ENCODE data around the gene MRPL57.
"Not testable (repeated sequence)": the region's sequence is repeated elsewhere in the genome, so short reads cannot be mapped to it uniquely, and the experiment has no call there.

DNA sequence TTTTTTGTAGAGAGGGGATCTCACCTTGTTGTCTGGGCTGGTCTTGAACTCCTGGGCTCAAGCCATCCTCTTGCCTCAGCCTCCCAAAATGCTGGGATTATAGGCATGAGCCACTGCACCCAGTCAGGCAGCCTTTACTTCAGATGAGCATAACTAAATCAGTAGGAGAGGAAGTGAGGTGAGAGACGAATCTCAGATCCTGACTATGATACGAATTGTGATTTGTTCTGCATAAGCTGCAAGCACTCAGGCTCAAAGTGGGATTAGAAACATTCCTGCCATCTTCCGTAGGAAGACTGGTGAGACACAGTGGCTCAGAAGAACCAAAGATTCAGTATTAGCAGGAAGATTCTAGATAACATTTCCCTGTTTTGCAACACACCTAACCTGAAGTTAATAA lies 43.3 kb downstream of the MRPL57 start:
- TF ChIP-seq, protein P1, sequence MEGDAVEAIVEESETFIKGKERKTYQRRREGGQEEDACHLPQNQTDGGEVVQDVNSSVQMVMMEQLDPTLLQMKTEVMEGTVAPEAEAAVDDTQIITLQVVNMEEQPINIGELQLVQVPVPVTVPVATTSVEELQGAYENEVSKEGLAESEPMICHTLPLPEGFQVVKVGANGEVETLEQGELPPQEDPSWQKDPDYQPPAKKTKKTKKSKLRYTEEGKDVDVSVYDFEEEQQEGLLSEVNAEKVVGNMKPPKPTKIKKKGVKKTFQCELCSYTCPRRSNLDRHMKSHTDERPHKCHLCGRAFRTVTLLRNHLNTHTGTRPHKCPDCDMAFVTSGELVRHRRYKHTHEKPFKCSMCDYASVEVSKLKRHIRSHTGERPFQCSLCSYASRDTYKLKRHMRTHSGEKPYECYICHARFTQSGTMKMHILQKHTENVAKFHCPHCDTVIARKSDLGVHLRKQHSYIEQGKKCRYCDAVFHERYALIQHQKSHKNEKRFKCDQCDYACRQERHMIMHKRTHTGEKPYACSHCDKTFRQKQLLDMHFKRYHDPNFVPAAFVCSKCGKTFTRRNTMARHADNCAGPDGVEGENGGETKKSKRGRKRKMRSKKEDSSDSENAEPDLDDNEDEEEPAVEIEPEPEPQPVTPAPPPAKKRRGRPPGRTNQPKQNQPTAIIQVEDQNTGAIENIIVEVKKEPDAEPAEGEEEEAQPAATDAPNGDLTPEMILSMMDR (IDR thresholded peaks at IDR 0.05 in 2 of 3, conservative IDR thresholded peaks at IDR 0.05 in 1 of 3; ENCODE audit: borderline replicate concordance in 1 of 3, insufficient read depth in 1 of 3, low read depth in 2 of 3, low read length in 2 of 3), result not testable (repeated sequence)
- TF ChIP-seq ELF1 (IDR thresholded peaks at IDR 0.05; ENCODE audit: borderline replicate concordance, low read depth); SRF (IDR thresholded peaks at IDR 0.05; ENCODE audit: low read depth); SIN3A (IDR thresholded peaks at IDR 0.05; ENCODE audit: low read depth); RAD21 (IDR thresholded peaks at IDR 0.05; ENCODE audit: low read depth); POLR2A (IDR thresholded peaks at IDR 0.05; ENCODE audit: borderline replicate concordance, extremely low read depth, insufficient read depth, insufficient read length); EZH2 (IDR thresholded peaks at IDR 0.05); POLR2AphosphoS5 (IDR thresholded peaks at IDR 0.05; ENCODE audit: low read depth, low read length); CEBPB (IDR thresholded peaks at IDR 0.05; ENCODE audit: low read depth): not testable (repeated sequence)
- TF ChIP-seq, protein P2, sequence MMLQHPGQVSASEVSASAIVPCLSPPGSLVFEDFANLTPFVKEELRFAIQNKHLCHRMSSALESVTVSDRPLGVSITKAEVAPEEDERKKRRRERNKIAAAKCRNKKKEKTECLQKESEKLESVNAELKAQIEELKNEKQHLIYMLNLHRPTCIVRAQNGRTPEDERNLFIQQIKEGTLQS (IDR thresholded peaks at IDR 0.05), result not testable (repeated sequence)
- TF ChIP-seq, protein P3, sequence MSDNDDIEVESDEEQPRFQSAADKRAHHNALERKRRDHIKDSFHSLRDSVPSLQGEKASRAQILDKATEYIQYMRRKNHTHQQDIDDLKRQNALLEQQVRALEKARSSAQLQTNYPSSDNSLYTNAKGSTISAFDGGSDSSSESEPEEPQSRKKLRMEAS (IDR thresholded peaks at IDR 0.05), result not testable (repeated sequence)
- TF ChIP-seq, protein P4, sequence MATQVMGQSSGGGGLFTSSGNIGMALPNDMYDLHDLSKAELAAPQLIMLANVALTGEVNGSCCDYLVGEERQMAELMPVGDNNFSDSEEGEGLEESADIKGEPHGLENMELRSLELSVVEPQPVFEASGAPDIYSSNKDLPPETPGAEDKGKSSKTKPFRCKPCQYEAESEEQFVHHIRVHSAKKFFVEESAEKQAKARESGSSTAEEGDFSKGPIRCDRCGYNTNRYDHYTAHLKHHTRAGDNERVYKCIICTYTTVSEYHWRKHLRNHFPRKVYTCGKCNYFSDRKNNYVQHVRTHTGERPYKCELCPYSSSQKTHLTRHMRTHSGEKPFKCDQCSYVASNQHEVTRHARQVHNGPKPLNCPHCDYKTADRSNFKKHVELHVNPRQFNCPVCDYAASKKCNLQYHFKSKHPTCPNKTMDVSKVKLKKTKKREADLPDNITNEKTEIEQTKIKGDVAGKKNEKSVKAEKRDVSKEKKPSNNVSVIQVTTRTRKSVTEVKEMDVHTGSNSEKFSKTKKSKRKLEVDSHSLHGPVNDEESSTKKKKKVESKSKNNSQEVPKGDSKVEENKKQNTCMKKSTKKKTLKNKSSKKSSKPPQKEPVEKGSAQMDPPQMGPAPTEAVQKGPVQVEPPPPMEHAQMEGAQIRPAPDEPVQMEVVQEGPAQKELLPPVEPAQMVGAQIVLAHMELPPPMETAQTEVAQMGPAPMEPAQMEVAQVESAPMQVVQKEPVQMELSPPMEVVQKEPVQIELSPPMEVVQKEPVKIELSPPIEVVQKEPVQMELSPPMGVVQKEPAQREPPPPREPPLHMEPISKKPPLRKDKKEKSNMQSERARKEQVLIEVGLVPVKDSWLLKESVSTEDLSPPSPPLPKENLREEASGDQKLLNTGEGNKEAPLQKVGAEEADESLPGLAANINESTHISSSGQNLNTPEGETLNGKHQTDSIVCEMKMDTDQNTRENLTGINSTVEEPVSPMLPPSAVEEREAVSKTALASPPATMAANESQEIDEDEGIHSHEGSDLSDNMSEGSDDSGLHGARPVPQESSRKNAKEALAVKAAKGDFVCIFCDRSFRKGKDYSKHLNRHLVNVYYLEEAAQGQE (IDR thresholded peaks at IDR 0.05; ENCODE audit: low read depth), result not testable (repeated sequence)
- TF ChIP-seq, protein P5, sequence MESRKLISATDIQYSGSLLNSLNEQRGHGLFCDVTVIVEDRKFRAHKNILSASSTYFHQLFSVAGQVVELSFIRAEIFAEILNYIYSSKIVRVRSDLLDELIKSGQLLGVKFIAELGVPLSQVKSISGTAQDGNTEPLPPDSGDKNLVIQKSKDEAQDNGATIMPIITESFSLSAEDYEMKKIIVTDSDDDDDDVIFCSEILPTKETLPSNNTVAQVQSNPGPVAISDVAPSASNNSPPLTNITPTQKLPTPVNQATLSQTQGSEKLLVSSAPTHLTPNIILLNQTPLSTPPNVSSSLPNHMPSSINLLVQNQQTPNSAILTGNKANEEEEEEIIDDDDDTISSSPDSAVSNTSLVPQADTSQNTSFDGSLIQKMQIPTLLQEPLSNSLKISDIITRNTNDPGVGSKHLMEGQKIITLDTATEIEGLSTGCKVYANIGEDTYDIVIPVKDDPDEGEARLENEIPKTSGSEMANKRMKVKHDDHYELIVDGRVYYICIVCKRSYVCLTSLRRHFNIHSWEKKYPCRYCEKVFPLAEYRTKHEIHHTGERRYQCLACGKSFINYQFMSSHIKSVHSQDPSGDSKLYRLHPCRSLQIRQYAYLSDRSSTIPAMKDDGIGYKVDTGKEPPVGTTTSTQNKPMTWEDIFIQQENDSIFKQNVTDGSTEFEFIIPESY (IDR thresholded peaks at IDR 0.05; ENCODE audit: extremely low read depth, insufficient replicate concordance, low read length), result not testable (repeated sequence)
